RWPE1 (cell line): ENCODE data around the gene HPCAL4.
A peak's percentile ranks its signal among the peaks of the same experiment; 100 is the strongest.

Experiments
- CTCF ChIA-PET: fragments of 350-600 bp; sonication (Branson Sonifier 250); formaldehyde crosslinking; extraction: SDS; loops from one replicate; lab custom pipeline; 2021; lab: Yijun Ruan, JAX
- POLR2A ChIA-PET: fragments of 400-600 bp; formaldehyde crosslinking; extraction: SDS; loops from one replicate; lab custom pipeline; 2020; ENCODE audit warnings: antibody characterized with exemption; ENCODE audit not compliant: low non-redundant PET; lab: Yijun Ruan, JAX
- DNase-seq: peaks from one replicate; pipeline ENCODE4 v3.0.0; 2012; ENCODE audit warnings: low spot score
- H3K27ac ChIP-seq: fragments of 450-650 bp; 2 replicates; pipeline ENCODE4 v1.5.1; 2017
- CTCF ChIP-seq: fragments of 450-650 bp; conservative IDR thresholded peaks from 2 replicates; pipeline ENCODE4 v1.5.1; 2017; ENCODE audit warnings: low read depth, mild to moderate bottlenecking

The HPCAL4 gene

DNA sequence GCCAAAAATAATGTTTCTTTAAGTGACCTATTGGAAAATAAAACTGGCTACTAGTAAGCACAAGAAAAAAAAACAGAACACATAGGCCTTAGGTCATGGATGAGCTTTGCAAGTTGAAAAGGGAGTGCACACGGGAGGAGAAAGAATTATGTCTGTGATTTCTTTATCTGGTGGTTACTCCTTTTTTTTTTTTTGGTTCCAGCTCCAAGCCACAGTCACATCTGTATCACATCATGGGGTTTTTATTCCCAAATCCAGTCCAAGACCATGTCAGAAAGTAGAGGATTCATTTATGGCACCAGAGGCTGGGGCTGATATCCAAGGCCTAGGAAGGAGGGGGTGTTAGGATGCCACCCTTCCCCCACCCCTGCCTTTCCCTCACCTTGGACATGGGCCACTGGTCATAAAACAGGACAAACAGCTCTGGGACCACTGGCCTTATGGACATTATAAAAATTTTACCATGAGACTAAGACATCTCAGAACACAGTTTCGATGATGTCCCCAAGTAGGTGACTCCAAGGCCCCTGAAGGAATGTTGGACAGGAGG, 41.5 kb downstream of the HPCAL4 start:
- POLR2A ChIA-PET: no interaction called here
- DNase-seq: no peak
- CTCF ChIA-PET: interaction anchor here (0.7 to 0.8 kb wide), 2 partner anchors 8 to 9 kb away, joined by 3 read pairs; no protein-coding TSS in a partner anchor
- TF ChIP-seq CTCF: no peak
- H3K27ac ChIP-seq: no peak overlapping the region

GRCh38 chr1:39648496-39648895, 42.7 kb downstream of the HPCAL4 start:
- no peak for DNase-seq
- H3K27ac ChIP-seq: no peak overlapping the region
- ChIA-PET POLR2A (no interaction called here), CTCF (interaction anchor here (0.6 to 1.1 kb wide), 2 partner anchors 10 to 20 kb away, joined by 4 read pairs; no protein-coding TSS in a partner anchor)
- no peak for TF ChIP-seq CTCF

- ChIA-PET CTCF (interaction anchor here (0.6 to 1.6 kb wide), 3 partner anchors 9 to 86 kb away, joined by 4 to 8 read pairs (median 4); no protein-coding TSS in a partner anchor), POLR2A (interaction anchor here (0.5 kb wide), 1 partner anchor 91 kb away, joined by 3 read pairs; no protein-coding TSS in a partner anchor)
- no peak for DNase-seq
- TF ChIP-seq CTCF: no peak
- no peak overlapping the region for H3K27ac ChIP-seq
Measured at GRCh38 chr1:39647247-39647646, 44.0 kb downstream of the HPCAL4 start.

- TF ChIP-seq CTCF: no peak
- H3K27ac ChIP-seq: 0 out of 2 replicates have a peak overlapping the region, but pooled peaks have one; percentile 8
- DNase-seq: no peak
- ChIA-PET CTCF (interaction anchor here (1.6 kb wide), 1 partner anchor 11 kb away, joined by 8 read pairs; no protein-coding TSS in a partner anchor), POLR2A (no interaction called here)
Measured at GRCh38 chr1:39646232-39647081, 44.8 kb downstream of the HPCAL4 start.

GRCh38 chr1:39645411-39646043, 45.7 kb downstream of the HPCAL4 start:
- DNase-seq: no peak
- no peak for TF ChIP-seq CTCF
- ChIA-PET POLR2A (no interaction called here), CTCF (no interaction called here)
- no peak overlapping the region for H3K27ac ChIP-seq

DNA sequence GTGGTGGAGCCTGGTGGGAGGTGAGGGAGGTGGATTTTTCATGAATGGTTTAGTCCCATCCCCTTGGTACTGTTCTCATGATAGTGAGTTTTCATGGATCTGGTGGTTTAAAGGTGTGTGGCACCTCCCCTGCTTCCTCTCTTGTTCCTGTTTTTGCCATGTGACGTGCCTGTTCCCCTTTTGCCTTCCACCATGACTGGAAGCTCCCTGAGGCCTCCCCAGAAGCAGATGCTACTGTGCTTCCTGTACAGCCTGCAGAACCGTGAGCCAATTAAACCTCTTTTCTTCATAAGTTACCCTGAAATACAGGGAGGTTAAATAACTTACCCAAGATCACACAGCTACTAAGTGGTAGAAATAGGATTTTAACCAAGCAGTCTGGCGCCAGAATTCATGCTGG, 47.5 kb downstream of the HPCAL4 start:
- CTCF ChIA-PET: interaction anchor here (1.4 kb wide), 1 partner anchor 9 kb away, joined by 5 read pairs; no protein-coding TSS in a partner anchor
- no peak for DNase-seq
- H3K27ac ChIP-seq: no peak overlapping the region
- POLR2A ChIA-PET: no interaction called here
- TF ChIP-seq CTCF: no peak
